ENCODE measurements around the gene MOV10.
A peak's percentile ranks its signal among the peaks of the same experiment; 100 is the strongest.

The MOV10 gene

GRCh38 chr1:112702420-112703261 is 28.2 kb downstream of the MOV10 start:
- no peak for TF ChIP-seq CTCF (IDR thresholded peaks at IDR 0.05; ENCODE audit: low read depth, low read length)
- DNase-seq (ENCODE audit: extremely low read depth, low read depth): no peak

- DNase-seq (ENCODE audit: extremely low read depth, low read depth): no peak
These were observed 29.2 kb downstream of the MOV10 start for GRCh38 chr1:112703706-112704105.

GRCh38 chr1:112704391-112704933 is 30.0 kb downstream of the MOV10 start:
- TF ChIP-seq CTCF (IDR thresholded peaks at IDR 0.05; ENCODE audit: low read depth, low read length): no peak
- no peak for DNase-seq (ENCODE audit: extremely low read depth, low read depth)

More at GRCh38 chr1:112703706-112704105, 29.2 kb downstream of the MOV10 start:
- TF ChIP-seq CTCF (IDR thresholded peaks at IDR 0.05; ENCODE audit: low read depth, low read length): no peak

GRCh38 chr1:112704934-112705627 is 30.6 kb downstream of the MOV10 start:
- TF ChIP-seq CTCF (IDR thresholded peaks at IDR 0.05; ENCODE audit: low read depth, low read length): no peak
- DNase-seq (ENCODE audit: extremely low read depth, low read depth): peak; percentile 90

- TF ChIP-seq CTCF (IDR thresholded peaks at IDR 0.05; ENCODE audit: low read depth, low read length): no peak
- peak; percentile 18 for DNase-seq (ENCODE audit: extremely low read depth, low read depth)
These were observed 32.2 kb downstream of the MOV10 start, which contains the start of gene RHOC for GRCh38 chr1:112706505-112707220. Gene RHOC, minus strand, starts transcription at chr1:112707127. Its CDS starts 3,328 bp downstream, at chr1:112703799.

- peak; percentile 62 for DNase-seq (ENCODE audit: extremely low read depth, low read depth)
- TF ChIP-seq CTCF (IDR thresholded peaks at IDR 0.05; ENCODE audit: low read depth, low read length): peak; percentile 88
These were observed 33.0 kb downstream of the MOV10 start for GRCh38 chr1:112707221-112708001.
